HCT116 (cell line): ENCODE results near the gene MYADML2. TPM values are rescaled to one million over a fixed set of nuclear protein-coding genes. Genes with fewer than 3 reads are reported as not detected.

ENCODE experiments used
- ATAC-seq: fragments of 200-7000 bp; cut with Tn5 transposase; 2 replicates; pipeline ENCODE4 v1.9.1; 2020; ENCODE audit warnings: mild to moderate bottlenecking, moderate library complexity
- BruUV-seq: library from RNA; stranded (reverse); fragments of 400-500 nt; replicated peaks from 2 replicates; lab custom pipeline; 2021; lab: Mats Ljungman, UMichigan
- CTCF ChIA-PET: fragments of 300-600 bp; sonication (Branson Sonifier 250); formaldehyde crosslinking; loops from one replicate; lab custom pipeline; 2021; ENCODE audit warnings: antibody characterized with exemption; lab: Charles Lee
- POLR2A ChIA-PET: fragments of 300-600, 350-600 bp; sonication (Branson Sonifier 250); formaldehyde crosslinking; loops from one replicate; lab custom pipeline; 2021; ENCODE audit warnings: antibody characterized with exemption; lab: Charles Lee
- RAD21 ChIA-PET, 2 experiments: fragments of 300-600 bp; sonication (Branson Sonifier 250); formaldehyde crosslinking; loops; one replicate each; lab custom pipeline; 2023; ENCODE audit warnings: low total read pairs in 2 of 2; ENCODE audit not compliant: uncharacterized antibody in 2 of 2, unreplicated experiment in 2 of 2, low non-redundant PET in 1 of 2; lab: Charles Lee
- DNase-seq: peaks from one replicate; pipeline ENCODE4 v3.0.0-alpha.2; 2010; ENCODE audit warnings: low read depth, low spot score
- H2AFZ ChIP-seq: fragments of 200-600 bp; shearing (Covaris generic), sonication (generic); 2 replicates; pipeline ENCODE4 v1.6.1; 2017; ENCODE audit warnings: low read depth, mixed run types, mixed read lengths, antibody characterized with exemption, low read length; ENCODE audit not compliant: poor library complexity, severe bottlenecking
- H3K27ac ChIP-seq: 2 replicates; pipeline ENCODE4 v1.5.1; 2012; ENCODE audit warnings: low read depth, low read length
- H3K27me3 ChIP-seq: fragments of 200-600 bp; sonication (generic); 2 replicates; pipeline ENCODE4 v1.6.1; 2016; ENCODE audit warnings: mixed run types, low read length, mixed read lengths; ENCODE audit not compliant: insufficient read depth
- H3K36me3 ChIP-seq, 2 experiments: fragments of 200-500 bp in 1 of 2; fragments of 200-600 bp in 1 of 2; sonication (Bioruptor generic) in 1 of 2; sonication (generic) in 1 of 2; 2 replicates each; pipeline versions ENCODE4 v1.5.1 to v1.6.1; 2014 to 2016; ENCODE audit warnings: low read length in 2 of 2, inconsistent platforms in 1 of 2, mixed read lengths in 1 of 2, mixed run types in 1 of 2; ENCODE audit not compliant: insufficient read depth in 2 of 2, control insufficient read depth in 1 of 2
- H3K4me1 ChIP-seq, 2 experiments: fragments of 200-600 bp in 1 of 2; sonication (generic) in 1 of 2; 2 replicates each; pipeline versions ENCODE4 v1.5.1 to v1.6.1; 2012 to 2017; ENCODE audit warnings: low read length in 2 of 2, inconsistent platforms in 1 of 2, mild to moderate bottlenecking in 1 of 2, mixed read lengths in 1 of 2, mixed run types in 1 of 2, moderate library complexity in 1 of 2; ENCODE audit not compliant: insufficient read depth in 2 of 2, control insufficient read depth in 1 of 2
- H3K4me2 ChIP-seq: fragments of 200-600 bp; sonication (generic); 2 replicates; pipeline ENCODE4 v1.6.1; 2017; ENCODE audit warnings: mixed run types, low read length, mixed read lengths
- H3K4me3 ChIP-seq, 2 experiments: fragments of 200-600 bp in 1 of 2; sonication (generic) in 1 of 2; replicated peaks in 1 of 2; 2 replicates each; pipeline ENCODE4 v1.5.1; 2011 to 2016; ENCODE audit warnings: low read length in 2 of 2, control low read depth in 1 of 2, low read depth in 1 of 2, mild to moderate bottlenecking in 1 of 2, mixed read lengths in 1 of 2, mixed run types in 1 of 2
- H3K79me2 ChIP-seq: fragments of 200-600 bp; sonication (generic); 2 replicates; pipeline ENCODE4 v1.6.1; 2017; ENCODE audit warnings: mild to moderate bottlenecking, mixed run types, low read length, moderate library complexity, mixed read lengths; ENCODE audit not compliant: insufficient read depth
- H3K9ac ChIP-seq: fragments of 200-600 bp; sonication (generic); 2 replicates; pipeline ENCODE4 v1.6.1; 2016; ENCODE audit warnings: low read length, mixed read lengths
- H3K9me2 ChIP-seq: fragments of 200-600 bp; sonication (generic), shearing (Covaris generic); 2 replicates; pipeline ENCODE4 v1.6.1; 2017; ENCODE audit warnings: mixed run types, mild to moderate bottlenecking, moderate library complexity; ENCODE audit not compliant: insufficient read depth
- H3K9me3 ChIP-seq, 2 experiments: fragments of 200-500 bp in 1 of 2; fragments of 200-600 bp in 1 of 2; sonication (Bioruptor generic) in 1 of 2; sonication (generic) in 1 of 2; 2 replicates each; pipeline ENCODE4 v1.6.1; 2014 to 2017; ENCODE audit warnings: low read length in 2 of 2, mixed read lengths in 2 of 2, inconsistent platforms in 1 of 2, low read depth in 1 of 2, mild to moderate bottlenecking in 1 of 2, mixed run types in 1 of 2, moderate library complexity in 1 of 2; ENCODE audit not compliant: control insufficient read depth in 1 of 2, insufficient read depth in 1 of 2
- H4K20me1 ChIP-seq: fragments of 200-600 bp; sonication (generic), shearing (Covaris generic); 2 replicates; pipeline ENCODE4 v1.6.1; 2017; ENCODE audit warnings: mixed run types, mild to moderate bottlenecking, moderate library complexity; ENCODE audit not compliant: insufficient read depth
- CEBPB ChIP-seq: IDR thresholded peaks from 2 replicates; pipeline ENCODE4 v1.6.1; 2012; ENCODE audit warnings: low read depth
- ELF1 ChIP-seq: IDR thresholded peaks from 2 replicates; pipeline ENCODE4 v1.6.1; 2012; ENCODE audit warnings: low read depth, borderline replicate concordance
- POLR2A ChIP-seq: IDR thresholded peaks from 2 replicates; pipeline ENCODE4 v1.7.0; 2011; ENCODE audit warnings: borderline replicate concordance; ENCODE audit not compliant: insufficient read depth, insufficient read length; ENCODE audit errors: extremely low read depth
- POLR2AphosphoS5 ChIP-seq: IDR thresholded peaks from 2 replicates; pipeline ENCODE4 v1.6.1; 2011; ENCODE audit warnings: mild to moderate bottlenecking, low read depth, low read length, moderate library complexity
- SIN3A ChIP-seq: IDR thresholded peaks from 2 replicates; pipeline ENCODE4 v1.6.1; 2012; ENCODE audit warnings: low read depth
- SP1 ChIP-seq: IDR thresholded peaks from 2 replicates; pipeline ENCODE4 v1.6.1; 2012; ENCODE audit warnings: low read depth
- YY1 ChIP-seq: IDR thresholded peaks from 2 replicates; pipeline ENCODE4 v1.6.1; 2011; ENCODE audit warnings: low read length, low read depth, moderate library complexity, mild to moderate bottlenecking; ENCODE audit not compliant: insufficient replicate concordance; ENCODE audit errors: extremely low read depth
- ZFX ChIP-seq: fragments of 450-650 bp; IDR thresholded peaks from 2 replicates; pipeline ENCODE4 v1.6.1; 2017
- intact Hi-C: fragments of 100-400 bp; cut with micrococcal nuclease; formaldehyde crosslinking; loops from 2 replicates; pipeline ENCODE4 v1.10.0; 2022
- total RNA-seq: library from RNA; stranded (reverse); gene quantifications from one replicate; pipeline ENCODE4 v1.2.1, GENCODE V29; 2021; ENCODE audit not compliant: unreplicated experiment

The MYADML2 gene
- total RNA-seq, 1 experiment from 2014 or later: not detected

DNA sequence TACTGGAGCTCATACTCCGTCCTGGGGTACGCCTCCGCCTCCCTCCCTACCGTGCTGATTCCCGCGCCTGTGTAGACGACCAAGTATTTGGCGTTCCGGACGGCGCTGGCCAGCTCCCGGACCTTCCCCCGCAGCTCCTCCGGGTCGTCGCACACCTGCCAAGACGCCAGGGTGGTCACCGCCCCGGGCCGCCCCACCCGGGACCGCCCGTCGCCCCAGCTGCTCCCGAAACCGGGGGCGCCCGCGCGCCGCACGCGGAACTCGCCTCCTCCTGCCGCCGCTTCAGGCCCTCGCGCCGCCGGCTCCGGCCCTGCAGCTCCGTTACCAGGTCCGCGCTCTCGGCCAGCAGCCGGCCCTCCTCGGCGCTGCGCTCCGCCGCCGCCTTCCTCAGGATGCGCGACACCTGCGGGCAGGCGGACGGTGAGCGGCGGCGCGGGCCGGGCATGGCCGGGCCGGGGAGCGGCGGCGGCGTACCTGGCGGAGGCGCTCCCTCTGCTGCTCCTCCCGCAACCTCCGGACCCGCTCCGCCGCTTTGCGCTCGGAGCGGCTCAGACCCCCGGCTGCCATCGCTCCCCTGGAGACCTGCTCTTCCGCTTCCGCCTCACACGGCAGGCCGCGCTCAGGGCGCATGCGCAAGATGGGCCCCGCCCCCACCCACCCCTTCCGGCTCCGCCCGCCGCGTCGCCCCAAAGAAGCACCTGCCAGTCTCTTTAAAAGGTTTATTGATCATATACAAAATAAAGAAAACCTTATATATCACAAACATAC lies 29.3 kb downstream of the MYADML2 start, which contains the start of gene SIRT7:
Gene SIRT7 (minus strand): TSS at position 612 of the 768 bp plus-strand sequence. CDS start 45 bp downstream, at position 567.
- H3K9ac ChIP-seq: peak within 1 kb of the TSS; percentile 88
- H3K4me3 ChIP-seq: peak within 1 kb of the TSS; percentile 66 to 67
- peak; percentile 36 for TF ChIP-seq POLR2A
- no peak; the same call in 1 of the 2 replicates for TF ChIP-seq ELF1
- peak; percentile 52; the same call in 1 of the 2 replicates for TF ChIP-seq SP1
- peak; percentile 92 for TF ChIP-seq POLR2AphosphoS5
- no peak for TF ChIP-seq CEBPB
- TF ChIP-seq ZFX: peak; percentile 67; the same call in 1 of the 2 replicates
- peak; percentile 70; the same call in 1 of the 2 replicates for TF ChIP-seq SIN3A
- peak; percentile 78 for TF ChIP-seq YY1
- POLR2A ChIA-PET: interaction anchor here (1.0 to 1.2 kb wide), 2 partner anchors 9 to 49 kb away, joined by 3 to 7 read pairs; no protein-coding TSS in a partner anchor
- peak; percentile 39 for DNase-seq
- peaks cover 25 to 46% of the 10 kb centered on the region in 2 experiments for H3K4me1 ChIP-seq
- no peaks in the 10 kb centered on the region for H3K27me3 ChIP-seq
- intact Hi-C loops: no loop called here
- no peaks in the 10 kb centered on the region for H3K9me3 ChIP-seq
- CTCF ChIA-PET: interaction anchor here (1.1 kb wide), 1 partner anchor 10 kb away, joined by 5 read pairs; the partner anchor contains the start of gene MAFG
- no TSS peak for BruUV-seq
- peaks cover 36 to 66% of the 10 kb centered on the region in 2 experiments; a peak in 3 of 4 replicates for H3K36me3 ChIP-seq
- RAD21 ChIA-PET: no interaction called here
- no peaks in the 10 kb centered on the region for H3K9me2 ChIP-seq
- peaks cover 79% of the 10 kb centered on the region for H3K79me2 ChIP-seq
- ATAC-seq: peak; percentile 75
- no peaks in the 10 kb centered on the region for H4K20me1 ChIP-seq
- H3K27ac ChIP-seq: peak within 1 kb of the TSS; percentile 90
- H3K4me2 ChIP-seq: peak within 1 kb of the TSS; percentile 82
- no peak within 1 kb of the TSS for H2AFZ ChIP-seq
